DMS153 treated with DMSO at 0.1 percent for 48 hours (cell line): ENCODE data around the gene GNL1.

Experiments
- DNase-seq: peaks from one replicate; lab custom pipeline; 2025; ENCODE audit not compliant: unreplicated experiment; lab: John Stamatoyannopoulos, UW

The GNL1 gene

GRCh38 chr6:30556066-30556905, at the start of gene GNL1:
Gene GNL1, minus strand, starts transcription at chr6:30556489. Its CDS starts 286 bp downstream, at chr6:30556203.
- DNase-seq = peak; percentile 89

GRCh38 chr6:30603961-30604360, 47.7 kb upstream of the GNL1 start:
- DNase-seq = no peak

GRCh38 chr6:30601815-30602641, 45.7 kb upstream of the GNL1 start:
- DNase-seq = no peak

DNA sequence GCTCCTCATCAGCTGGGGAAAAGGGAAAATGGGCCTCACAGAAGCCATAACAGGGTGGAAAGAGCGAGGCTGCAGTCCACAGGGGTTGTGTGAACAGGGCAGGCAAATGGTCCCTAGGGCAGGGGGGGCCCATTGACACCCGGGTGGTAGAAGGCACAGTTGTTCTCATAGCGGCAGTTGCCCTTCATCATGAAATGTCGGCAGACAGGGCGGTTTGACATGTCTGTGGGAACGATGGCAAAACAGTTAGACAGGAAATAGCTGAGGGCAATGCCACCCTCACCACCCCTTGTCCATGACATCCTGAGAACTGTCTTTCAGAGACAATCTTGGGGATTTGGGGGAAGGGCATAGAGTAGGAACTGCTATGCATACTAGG, 45.1 kb upstream of the GNL1 start:
- no peak for DNase-seq

- no peak for DNase-seq
Measured at GRCh38 chr6:30600451-30600961, 44.2 kb upstream of the GNL1 start.

DNA sequence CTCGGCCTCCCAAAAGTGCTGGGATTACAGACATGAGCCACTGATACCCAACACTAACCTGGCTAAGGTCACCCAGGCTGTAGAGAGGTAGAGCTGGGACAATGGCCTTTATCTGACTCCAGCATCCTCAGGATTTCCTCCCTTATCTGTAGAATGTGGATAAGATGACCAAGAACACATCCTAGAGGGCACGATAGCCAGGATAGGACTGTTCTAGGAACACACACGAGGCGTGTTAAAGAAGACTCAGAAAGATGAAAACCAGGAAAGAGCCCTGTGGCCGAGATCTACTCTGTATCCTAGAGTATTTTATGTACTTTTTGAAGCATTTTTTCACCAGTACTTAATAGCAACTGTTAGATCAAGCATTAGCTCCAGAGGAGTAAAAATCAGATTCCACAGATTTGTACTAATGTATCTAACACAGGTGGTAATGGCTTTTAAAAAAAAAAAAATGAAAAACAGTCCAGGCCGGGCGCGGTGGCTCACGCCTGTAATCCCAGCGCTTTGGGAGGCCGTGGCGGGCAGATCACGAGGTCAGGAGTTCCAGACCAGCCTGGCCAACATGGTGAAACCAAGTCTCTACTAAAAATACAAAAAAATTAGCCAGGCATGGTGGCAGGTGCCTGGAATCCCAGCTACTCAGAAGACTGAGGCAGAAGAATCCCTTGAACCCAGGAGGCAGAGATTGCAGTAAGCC, 43.5 kb upstream of the GNL1 start:
- DNase-seq = no peak

- DNase-seq = no peak
Measured at GRCh38 chr6:30598912-30599624, 42.8 kb upstream of the GNL1 start.

- peak; percentile 57 for DNase-seq
Measured at GRCh38 chr6:30597315-30598144, 41.2 kb upstream of the GNL1 start.

DNA sequence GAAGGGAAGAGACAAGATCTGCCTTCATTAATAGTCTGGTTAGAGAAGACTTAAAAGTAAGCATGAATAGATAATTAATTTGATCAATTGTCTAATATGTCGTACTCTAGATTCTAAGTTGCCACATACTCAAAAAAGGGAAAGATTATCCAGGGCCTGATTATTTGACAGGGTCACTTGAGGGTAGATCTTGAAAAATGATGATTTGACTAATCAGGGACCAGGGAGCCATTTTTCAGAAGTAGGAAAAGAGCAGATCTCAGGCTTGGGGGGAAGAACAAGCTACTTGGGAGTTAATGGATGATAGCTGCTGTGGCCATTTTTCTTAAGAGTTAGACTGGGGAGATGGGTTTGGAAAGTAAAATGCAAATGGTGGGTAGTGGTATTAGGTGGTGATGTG, 36.0 kb upstream of the GNL1 start:
- DNase-seq = no peak

- no peak for DNase-seq
Measured at GRCh38 chr6:30591008-30591407, 34.7 kb upstream of the GNL1 start.

- no peak for DNase-seq
Measured at GRCh38 chr6:30590509-30590908, 34.2 kb upstream of the GNL1 start.

- DNase-seq = no peak
Measured at GRCh38 chr6:30589754-30590358, 33.6 kb upstream of the GNL1 start.

GRCh38 chr6:30583921-30584320, 27.6 kb upstream of the GNL1 start:
- no peak for DNase-seq

- DNase-seq = no peak
Measured at GRCh38 chr6:30578051-30578450, 21.8 kb upstream of the GNL1 start.

GRCh38 chr6:30573113-30573512, 16.8 kb upstream of the GNL1 start:
- no peak for DNase-seq

- no peak for DNase-seq
Measured at GRCh38 chr6:30572148-30572547, 15.9 kb upstream of the GNL1 start.

DNA sequence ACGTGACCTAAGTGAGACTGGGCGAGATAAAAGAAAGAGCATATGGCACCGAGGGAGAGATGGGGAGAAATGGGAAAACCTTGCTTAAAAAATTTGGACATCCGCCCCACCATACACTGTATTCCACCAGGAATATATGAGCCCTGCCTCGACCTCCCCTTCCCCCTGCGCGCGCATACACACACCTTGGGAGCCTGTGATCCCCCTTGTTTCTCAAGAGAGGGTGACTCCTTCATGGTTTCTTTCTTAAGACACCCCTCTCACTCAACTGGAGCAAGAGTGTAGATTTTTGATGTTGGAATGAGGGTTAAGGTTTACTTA, 15.4 kb upstream of the GNL1 start:
- DNase-seq = no peak

- peak; percentile 94 for DNase-seq
Measured at GRCh38 chr6:30571075-30571761, 14.9 kb upstream of the GNL1 start, which contains the start of gene ABCF1. Gene ABCF1, plus strand, starts transcription at chr6:30571442. Its CDS starts 46 bp downstream, at chr6:30571488.

DNA sequence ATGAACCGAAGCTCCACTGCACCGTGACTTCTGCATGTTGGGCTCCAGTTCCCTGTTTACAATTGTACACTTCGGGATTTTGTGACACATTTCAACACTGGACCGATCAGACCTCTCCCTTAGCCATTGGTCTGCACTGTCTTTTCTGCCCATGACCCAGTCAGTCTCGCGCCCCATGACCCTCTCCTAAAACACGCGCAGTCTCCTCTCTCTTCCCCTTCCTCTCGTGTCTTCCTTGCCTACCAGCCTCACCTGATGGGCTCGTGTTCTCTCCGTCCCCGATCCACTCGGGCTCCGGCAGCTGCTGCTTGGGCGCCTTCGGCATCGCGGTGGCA, 14.4 kb upstream of the GNL1 start:
- DNase-seq = no peak
